Measurements from ENCODE around the gene STPG2. TPM values are rescaled to one million over a fixed set of nuclear protein-coding genes. Genes with fewer than 3 reads are reported as not detected.

The STPG2 gene
- total and polyA plus RNA-seq, 2 of the 8 experiments (the other 6 are each of a cell fraction or from before 2014, with no cell fraction given), result 0.03 TPM; not detected in 1

DNA sequence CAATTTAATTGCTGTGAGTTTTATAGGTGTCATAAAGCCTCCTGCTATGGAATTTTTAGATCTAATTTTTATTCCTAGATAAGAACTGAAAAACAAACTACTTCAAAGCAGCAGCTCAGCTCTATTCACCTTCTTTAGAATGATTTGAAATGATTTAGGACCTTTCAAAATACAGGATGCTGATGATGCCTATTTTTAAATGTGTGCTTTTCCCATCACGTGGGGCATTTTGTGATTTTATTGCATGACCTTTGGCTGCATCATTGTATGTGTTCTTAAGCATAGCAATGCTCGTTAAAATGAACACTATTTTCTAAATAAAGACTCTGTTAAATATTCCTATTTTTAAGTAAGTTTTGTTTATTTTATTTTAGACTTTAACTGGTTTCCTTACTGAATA lies 537.3 kb downstream of the STPG2 start (continued):
- TF ChIP-seq, protein P1, sequence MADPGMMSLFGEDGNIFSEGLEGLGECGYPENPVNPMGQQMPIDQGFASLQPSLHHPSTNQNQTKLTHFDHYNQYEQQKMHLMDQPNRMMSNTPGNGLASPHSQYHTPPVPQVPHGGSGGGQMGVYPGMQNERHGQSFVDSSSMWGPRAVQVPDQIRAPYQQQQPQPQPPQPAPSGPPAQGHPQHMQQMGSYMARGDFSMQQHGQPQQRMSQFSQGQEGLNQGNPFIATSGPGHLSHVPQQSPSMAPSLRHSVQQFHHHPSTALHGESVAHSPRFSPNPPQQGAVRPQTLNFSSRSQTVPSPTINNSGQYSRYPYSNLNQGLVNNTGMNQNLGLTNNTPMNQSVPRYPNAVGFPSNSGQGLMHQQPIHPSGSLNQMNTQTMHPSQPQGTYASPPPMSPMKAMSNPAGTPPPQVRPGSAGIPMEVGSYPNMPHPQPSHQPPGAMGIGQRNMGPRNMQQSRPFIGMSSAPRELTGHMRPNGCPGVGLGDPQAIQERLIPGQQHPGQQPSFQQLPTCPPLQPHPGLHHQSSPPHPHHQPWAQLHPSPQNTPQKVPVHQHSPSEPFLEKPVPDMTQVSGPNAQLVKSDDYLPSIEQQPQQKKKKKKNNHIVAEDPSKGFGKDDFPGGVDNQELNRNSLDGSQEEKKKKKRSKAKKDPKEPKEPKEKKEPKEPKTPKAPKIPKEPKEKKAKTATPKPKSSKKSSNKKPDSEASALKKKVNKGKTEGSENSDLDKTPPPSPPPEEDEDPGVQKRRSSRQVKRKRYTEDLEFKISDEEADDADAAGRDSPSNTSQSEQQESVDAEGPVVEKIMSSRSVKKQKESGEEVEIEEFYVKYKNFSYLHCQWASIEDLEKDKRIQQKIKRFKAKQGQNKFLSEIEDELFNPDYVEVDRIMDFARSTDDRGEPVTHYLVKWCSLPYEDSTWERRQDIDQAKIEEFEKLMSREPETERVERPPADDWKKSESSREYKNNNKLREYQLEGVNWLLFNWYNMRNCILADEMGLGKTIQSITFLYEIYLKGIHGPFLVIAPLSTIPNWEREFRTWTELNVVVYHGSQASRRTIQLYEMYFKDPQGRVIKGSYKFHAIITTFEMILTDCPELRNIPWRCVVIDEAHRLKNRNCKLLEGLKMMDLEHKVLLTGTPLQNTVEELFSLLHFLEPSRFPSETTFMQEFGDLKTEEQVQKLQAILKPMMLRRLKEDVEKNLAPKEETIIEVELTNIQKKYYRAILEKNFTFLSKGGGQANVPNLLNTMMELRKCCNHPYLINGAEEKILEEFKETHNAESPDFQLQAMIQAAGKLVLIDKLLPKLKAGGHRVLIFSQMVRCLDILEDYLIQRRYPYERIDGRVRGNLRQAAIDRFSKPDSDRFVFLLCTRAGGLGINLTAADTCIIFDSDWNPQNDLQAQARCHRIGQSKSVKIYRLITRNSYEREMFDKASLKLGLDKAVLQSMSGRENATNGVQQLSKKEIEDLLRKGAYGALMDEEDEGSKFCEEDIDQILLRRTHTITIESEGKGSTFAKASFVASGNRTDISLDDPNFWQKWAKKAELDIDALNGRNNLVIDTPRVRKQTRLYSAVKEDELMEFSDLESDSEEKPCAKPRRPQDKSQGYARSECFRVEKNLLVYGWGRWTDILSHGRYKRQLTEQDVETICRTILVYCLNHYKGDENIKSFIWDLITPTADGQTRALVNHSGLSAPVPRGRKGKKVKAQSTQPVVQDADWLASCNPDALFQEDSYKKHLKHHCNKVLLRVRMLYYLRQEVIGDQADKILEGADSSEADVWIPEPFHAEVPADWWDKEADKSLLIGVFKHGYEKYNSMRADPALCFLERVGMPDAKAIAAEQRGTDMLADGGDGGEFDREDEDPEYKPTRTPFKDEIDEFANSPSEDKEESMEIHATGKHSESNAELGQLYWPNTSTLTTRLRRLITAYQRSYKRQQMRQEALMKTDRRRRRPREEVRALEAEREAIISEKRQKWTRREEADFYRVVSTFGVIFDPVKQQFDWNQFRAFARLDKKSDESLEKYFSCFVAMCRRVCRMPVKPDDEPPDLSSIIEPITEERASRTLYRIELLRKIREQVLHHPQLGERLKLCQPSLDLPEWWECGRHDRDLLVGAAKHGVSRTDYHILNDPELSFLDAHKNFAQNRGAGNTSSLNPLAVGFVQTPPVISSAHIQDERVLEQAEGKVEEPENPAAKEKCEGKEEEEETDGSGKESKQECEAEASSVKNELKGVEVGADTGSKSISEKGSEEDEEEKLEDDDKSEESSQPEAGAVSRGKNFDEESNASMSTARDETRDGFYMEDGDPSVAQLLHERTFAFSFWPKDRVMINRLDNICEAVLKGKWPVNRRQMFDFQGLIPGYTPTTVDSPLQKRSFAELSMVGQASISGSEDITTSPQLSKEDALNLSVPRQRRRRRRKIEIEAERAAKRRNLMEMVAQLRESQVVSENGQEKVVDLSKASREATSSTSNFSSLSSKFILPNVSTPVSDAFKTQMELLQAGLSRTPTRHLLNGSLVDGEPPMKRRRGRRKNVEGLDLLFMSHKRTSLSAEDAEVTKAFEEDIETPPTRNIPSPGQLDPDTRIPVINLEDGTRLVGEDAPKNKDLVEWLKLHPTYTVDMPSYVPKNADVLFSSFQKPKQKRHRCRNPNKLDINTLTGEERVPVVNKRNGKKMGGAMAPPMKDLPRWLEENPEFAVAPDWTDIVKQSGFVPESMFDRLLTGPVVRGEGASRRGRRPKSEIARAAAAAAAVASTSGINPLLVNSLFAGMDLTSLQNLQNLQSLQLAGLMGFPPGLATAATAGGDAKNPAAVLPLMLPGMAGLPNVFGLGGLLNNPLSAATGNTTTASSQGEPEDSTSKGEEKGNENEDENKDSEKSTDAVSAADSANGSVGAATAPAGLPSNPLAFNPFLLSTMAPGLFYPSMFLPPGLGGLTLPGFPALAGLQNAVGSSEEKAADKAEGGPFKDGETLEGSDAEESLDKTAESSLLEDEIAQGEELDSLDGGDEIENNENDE (IDR thresholded peaks at IDR 0.05; ENCODE audit: insufficient replicate concordance, low read length), result no peak
- TF ChIP-seq SAP30 (IDR thresholded peaks at IDR 0.05; ENCODE audit: insufficient read depth, insufficient replicate concordance, low read length), result no peak
- TF ChIP-seq CHD1 (IDR thresholded peaks at IDR 0.05; ENCODE audit: low read depth, low read length), result no peak
- TF ChIP-seq GTF2F1 (IDR thresholded peaks at IDR 0.05; ENCODE audit: borderline replicate concordance, low read depth, low read length), result no peak
- no peak for TF ChIP-seq POU5F1 (IDR thresholded peaks at IDR 0.05; ENCODE audit: low read depth, low read length)

Measured in H1 (cell line).